GM21390 (cell line): ENCODE data around the gene C20orf204.

Experiments used
- ATAC-seq: cut with Tn5 transposase; IDR thresholded peaks from one replicate; pipeline ENCODE4 v1.9.1; 2021; ENCODE audit not compliant: unreplicated experiment

The C20orf204 gene

DNA sequence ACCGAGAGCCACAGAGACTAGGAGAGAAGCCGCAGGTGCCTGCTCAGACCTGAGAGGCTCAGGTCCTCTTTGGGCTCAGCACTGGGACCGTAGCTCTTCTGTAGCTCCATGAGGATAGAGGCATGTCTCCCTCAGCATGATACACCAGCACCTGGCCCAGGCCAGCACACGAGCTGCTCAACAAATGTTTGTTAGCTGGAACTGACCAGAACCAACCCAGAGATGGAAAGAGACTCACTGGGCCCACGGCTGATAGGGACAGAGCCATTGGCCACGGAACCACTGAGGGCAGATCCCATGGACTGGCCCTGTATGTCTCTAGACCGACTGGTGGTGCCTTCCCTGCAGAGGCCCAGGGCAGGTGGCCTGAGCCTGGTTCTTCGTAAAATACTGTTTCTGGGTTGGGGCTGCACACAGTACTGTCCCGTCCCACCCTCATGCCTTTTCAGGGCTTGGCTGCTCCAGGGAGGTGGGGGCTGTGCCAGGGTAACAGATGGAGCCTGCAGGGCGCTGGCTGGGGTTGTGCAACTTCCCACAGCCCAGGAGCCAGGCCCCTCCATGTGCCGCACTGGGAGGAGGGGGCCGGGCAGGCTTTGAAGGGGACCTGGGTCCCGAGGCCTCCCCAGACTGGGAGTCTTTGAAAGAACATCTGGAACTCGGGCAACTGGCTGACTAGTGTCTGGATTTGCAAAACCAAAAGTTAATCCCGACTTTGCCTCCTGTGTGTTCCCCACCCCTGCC lies 5.2 kb downstream of the C20orf204 start:
- ATAC-seq, result no peak

DNA sequence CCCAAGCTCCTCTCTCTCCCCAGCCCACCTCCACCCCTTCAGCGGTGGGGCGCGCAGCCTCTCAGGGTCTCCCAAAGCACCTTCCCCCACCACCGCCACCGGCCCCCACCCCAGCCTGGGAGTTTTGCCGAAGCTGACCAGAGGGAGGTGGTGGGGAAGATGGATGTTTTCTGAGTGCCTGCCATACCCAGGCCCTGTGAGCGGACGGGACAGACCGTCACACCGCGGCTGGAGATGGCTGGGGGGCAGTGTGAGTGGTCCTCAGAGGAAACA lies 5.7 kb downstream of the C20orf204 start:
- ATAC-seq, result no peak

DNA sequence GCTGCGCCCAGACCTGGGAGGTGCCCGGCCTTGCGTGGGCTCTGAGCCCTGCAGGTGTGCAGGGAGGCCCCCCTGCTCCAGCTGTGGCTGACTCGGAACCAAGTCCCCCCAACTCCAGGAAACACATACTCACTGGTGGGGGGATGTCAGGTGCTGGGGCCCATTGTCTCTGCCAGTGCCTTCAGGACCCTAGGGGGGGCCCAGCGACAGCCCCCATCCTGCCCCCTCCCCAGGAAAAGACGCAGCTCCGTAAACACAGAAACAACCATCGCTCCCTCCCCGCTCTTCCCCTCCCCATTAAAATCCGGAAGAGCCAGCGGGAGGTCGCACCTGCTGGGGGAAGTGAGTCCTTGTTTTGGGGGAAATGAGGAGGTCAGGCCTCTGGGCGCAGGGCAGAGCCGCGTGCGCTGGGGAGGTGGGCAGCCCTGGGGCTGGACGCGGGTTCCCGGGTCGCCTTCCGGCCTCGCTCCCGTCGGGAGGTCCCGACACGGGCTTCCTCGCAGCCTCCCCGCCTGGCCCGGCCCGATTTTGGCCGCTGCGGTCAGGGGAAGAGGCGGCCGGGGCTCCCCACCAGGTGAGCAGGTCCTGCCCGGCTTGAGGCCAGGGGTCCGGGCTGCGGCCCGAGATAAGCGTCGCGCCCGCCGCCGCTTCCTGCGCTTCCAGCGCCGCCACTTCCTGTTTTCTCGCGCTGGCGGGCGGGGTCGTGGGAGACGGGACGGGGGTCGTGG lies 6.2 kb downstream of the C20orf204 start:
- ATAC-seq, result no peak

DNA sequence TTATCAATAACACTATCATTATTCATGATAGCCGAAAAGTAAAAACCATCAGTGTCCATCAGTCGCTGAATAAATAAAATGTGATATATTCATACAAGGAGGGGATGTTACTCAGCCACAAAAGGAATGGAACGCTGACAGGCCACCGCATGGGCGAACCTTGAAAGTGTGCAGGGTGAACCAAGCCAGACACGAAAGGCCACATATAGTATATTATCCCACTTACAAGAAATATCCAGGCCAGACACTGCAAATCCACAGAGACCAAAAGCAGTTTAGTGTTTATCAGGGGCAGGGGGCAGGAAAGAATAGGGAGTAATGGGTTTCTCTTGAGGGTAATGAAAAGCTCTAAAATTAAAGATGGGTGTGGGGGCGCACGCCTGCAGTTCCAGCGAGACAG lies 7.8 kb downstream of the C20orf204 start:
- ATAC-seq, result no peak

DNA sequence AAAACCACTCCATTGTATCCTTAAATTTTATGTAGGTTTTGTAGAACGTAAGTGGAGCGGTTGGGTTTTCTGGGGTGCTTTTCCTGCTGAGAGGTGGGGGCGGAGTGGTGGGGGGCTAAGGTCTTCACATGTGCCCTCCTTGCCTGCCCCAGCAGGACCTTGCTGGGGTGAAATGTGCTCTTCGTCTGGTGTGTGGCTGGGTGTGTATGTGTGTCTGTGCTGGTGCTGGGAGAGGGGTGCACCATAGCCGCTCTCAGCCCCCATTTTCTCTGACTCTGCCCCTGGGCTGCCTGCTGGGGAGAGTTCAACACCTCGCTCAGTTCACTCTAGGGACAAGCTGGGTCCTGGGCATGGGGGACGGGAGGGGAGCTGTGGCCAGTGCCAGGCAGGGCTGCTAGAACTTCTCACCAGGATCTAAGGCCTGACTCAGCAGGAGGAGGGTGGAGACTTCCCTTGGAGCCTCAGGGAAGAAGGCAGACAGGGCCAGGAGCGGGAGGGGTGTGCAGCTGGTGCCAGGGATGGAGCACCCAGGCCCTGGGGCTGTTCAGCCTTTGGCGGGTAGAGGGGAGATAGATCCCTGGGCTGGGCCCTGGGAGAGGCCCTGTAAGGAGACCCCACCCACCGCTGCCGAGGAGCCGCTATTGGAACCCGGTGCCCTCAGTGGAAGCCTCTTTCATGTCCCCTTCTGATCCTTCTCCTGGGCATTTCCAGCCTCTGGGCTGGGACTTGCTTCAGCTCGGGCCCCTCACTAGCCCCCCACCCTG lies 8.7 kb downstream of the C20orf204 start:
- ATAC-seq, result no peak

DNA sequence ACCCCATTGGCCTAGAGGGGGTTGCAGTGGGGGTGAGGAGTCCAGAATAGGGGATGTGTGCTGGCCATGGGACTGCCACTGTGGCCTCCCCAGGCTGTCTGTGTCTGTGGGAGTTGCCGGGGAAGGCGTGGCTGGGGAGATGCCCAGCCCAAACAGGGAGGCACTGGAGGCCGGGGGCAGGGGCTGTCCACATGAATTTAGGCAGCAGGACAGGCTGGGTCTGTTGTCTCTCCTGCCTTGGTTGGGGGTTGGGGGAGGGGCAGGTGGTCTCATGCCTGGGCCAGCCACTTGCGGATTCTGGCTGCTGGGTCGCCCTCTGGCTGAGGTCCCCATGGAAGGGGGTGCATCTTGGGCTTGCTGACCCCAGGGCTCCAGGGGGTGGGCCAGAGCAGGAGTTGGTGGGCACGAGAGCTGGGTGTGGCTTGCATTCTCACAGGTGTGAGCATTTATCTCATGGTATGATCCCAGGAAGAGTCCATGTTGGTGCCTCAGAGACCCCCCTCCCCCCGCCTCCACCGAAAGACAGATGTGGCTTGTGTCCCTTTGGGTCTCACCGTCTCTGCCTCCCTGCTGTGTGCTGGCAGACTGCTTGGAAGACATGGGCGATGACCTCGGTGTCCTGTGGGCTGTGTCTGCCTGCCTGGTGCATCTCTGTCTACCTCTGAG lies 9.5 kb downstream of the C20orf204 start:
- ATAC-seq, result no peak

DNA sequence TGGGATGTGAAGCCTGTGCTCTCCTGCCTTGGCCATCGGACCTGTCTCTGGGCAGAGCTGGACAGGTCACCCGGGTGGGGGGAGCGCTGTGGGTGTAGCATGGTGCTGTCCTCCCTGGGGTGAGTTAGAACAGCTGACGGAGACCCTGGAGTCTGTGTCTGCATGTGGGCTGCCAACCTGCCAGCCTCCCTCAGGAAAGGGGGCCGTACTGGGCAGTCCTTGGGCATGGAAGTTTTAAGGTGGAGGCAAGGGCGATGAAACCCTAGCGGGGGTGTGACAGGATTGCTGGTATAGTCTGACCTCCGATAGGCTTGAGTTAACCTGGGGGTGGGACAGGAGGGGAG lies 11.0 kb downstream of the C20orf204 start:
- ATAC-seq, result no peak

DNA sequence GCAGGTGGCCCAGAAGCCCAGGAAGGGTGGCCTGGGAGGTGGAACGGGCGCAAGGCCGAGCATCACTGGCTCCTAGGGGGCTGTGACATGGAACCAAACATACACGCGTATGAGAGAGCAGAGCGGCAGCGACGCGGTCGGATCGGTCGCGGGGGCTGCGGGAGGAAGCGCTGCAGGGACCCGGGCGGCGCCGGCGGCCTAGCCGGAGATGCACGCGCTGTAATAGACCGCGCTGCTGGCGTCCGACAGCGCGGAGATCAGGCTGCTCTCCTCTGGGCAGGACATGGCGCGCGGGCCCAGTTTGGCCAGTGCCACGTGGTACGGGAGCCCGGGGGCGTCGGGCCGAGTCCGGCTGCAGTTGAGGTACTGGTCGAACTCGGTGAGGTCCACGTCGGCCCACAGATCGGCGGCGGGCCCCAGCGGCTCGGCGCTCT lies 12.0 kb downstream of the C20orf204 start:
- ATAC-seq, result no peak

DNA sequence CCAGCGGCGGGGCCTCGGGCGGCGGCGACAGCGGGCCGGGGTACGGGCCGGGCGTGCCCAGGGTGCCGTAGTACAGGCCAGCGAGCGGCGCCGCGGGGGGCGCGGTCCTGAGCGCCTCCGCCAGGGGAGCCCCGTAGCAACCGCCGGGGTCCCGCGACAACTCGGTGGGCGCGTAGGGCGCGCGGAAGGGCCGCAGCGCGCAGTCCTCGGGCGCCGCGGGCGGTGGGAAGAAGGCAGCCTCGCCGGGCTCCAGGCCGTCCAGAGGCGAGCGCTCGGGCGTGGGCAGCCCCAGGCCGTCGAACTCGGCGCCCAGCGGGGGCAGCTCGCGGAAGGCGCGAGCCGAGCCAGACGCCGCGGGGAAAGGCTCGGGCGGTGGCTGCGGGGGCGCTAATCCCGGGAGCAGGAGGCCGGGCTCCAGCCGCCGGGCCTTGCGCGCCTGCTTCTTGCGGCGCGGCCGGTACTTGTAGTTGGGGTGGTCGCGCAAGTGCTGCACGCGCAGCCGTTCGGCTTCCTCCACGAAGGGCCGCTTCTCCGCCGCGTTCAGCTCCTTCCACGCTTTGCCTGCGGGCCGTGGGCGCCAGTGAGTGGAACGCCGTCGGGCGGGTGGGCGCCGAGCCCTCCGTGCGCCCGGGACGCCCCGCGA lies 12.5 kb downstream of the C20orf204 start:
- no peak for ATAC-seq

DNA sequence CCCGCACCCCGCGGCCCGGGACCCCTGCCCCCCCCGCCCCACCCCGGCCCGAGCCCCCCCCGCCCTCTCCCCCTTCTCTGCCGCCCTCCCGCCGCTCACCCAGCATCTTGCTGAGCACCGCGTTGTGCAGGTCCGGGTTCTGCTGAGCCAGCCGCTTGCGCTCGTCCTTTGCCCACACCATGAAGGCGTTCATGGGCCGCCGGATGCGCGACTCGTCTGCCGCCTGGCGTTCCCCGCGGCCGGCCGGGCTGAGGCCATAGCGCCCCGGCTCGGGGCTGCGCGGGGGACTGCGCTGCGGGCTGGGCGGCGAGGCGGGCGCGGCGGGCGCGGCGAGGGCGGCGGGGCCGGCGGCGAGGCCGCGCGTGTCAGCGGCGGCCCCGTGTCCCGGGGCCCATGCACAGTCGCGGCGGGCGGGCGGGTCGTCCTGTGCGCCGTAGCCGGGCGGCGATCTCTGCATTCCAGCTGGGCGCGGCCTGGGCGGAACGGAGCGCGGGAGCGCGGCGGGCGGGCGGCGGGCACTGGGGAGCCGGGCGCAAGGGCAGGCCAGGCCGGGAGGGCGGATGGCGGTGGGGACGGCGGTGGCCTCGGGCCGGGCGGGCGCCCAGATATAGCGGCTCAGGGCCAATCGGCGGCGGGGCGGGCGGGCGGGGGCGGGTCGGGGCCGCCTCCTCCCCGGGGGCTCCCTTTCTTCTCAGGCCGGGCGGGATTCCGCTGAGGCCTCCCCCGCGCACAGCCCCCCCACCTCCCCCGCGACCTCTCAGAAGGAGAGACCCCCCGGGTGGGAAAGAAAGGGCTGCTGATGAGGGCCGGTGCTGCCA lies 13.3 kb downstream of the C20orf204 start, which contains the start of gene SOX18:
SOX18 (minus strand) TSS at position 580 of the 818 bp plus-strand sequence; CDS start at position 457, 123 bp downstream.
- no peak for ATAC-seq

DNA sequence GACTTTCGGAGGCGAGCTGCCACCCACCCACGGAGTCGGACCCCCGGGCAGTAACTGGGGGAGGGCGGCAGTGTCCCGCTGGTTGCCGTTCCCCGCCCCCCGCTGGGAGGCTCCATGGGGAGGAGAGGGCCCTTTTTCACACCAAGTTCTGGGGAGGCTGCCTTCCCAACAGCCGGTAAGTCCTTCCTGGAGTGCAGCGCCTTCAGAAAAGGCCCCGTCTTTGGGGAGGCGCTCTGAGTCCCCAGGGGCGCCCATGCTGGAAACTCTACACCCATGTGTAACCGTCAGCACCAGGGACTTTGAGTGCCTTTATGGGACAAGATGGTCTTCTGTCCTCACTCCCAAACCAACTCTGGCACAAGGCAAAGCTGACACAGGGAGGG lies 13.9 kb downstream of the C20orf204 start:
- no peak for ATAC-seq

DNA sequence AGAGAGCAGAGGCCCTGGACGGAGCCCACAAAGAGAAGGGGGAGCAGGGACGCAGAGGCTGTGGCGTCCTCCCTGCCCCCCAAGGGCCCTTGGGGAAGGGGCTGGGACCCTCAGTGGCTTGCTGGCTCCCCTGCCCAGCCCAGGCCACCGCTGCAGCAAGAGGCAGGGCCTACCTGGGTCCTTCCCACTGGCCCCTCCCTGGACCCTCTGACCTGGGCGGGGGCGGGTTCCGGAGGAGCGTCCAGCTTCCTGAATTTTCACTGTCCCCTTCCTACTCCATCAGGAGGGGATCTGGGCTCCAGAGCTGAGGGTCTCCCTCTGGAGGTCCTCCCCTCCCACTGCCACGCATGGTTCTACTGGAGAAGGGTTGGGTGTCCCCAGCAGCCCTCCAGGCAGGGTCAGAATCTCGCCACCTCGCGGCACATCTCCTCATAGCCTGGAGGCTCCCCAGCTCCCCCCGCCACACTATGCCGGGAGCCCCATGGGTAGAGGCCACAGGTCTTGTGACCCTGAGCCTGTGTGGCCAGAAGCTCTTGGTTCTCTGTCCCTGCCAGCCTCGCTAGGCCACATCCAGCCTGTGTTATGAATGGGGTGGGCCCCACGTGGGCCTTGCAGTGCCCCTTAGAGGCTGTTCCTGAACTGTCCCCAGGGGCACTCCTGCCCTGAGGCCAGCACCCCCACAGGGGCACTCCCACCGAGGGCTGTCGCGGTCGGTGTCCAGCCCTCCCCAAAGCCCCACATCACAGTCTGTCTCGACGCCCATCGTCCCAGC lies 14.5 kb downstream of the C20orf204 start:
- no peak for ATAC-seq

DNA sequence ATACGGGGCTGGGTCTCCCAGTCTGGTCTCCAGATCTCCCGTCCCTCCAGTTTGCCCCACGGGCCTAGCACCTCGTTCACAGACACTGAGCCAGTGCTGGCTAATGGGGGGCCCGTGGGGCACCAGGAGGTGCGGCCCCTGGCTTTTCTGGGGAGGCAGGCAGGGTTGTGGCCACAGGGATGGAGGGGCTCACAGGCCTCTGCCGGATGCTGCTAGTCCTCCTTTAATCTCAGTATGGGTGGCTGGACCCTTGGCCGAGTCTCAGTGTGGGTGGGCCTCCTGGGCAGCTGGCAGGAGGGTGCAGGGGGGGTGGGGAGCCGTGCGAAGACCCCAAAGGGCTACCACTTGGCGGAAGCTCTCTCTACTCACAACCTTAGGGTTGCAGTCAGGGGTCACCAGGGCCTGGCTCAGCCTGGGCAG lies 15.1 kb downstream of the C20orf204 start:
- no peak for ATAC-seq

DNA sequence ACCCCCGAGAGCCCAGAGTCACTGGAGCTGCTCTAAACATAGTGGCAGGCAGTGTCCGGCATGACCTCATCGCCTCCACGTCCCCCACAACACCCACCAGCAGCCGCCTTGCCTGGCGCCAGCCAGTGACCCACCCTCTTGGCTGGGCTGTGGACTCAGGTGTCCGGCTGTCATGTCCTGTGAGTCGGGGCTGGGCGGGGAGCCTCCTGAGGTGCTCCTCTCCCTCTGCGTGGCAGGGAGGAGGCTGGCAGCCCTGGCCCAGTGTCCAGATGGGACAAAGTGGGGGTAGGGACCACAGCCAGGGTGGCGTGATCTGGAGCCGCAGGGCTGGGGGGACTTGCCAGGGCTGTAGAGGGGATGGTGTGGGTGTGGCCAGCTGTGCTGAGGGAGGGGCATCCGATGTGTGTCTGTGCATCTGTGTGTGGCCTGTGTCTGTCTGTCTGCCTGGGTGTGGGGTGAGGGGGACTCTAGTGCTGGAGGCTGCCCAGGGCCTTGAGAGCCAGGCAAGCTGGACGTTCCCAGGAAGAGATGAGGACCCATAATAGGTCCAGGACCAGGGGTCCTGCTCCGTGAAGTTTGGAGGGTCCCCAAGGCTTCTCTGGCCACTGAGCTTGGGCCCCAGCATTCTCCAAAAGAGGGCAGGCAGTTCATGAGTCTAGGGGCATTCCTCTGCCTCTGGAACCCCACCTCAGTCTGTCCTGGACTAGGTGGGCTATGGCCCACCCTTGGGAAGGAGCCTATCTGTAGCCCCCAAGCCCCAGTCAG lies 15.8 kb downstream of the C20orf204 start:
- ATAC-seq, result no peak

DNA sequence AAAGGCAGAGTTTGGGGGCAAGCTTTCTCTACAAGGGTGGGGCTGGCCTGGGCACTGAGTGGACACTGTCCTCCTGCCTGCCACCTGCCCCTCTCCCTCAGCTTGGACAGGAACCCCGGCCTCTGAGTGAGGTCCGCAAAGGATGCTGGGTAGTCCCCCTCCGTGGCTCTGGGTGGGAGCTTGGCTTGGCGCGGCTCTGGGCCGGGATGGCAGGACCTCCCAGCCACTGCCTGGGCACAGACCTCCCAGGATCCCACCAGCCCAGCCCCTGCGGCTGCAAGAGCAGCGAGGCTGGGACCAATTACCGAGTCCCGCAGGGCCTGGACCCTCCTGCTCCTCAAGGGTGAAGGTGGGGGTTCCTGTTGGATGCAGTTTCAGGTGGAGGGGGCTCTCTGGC lies 16.3 kb downstream of the C20orf204 start:
- ATAC-seq, result no peak

DNA sequence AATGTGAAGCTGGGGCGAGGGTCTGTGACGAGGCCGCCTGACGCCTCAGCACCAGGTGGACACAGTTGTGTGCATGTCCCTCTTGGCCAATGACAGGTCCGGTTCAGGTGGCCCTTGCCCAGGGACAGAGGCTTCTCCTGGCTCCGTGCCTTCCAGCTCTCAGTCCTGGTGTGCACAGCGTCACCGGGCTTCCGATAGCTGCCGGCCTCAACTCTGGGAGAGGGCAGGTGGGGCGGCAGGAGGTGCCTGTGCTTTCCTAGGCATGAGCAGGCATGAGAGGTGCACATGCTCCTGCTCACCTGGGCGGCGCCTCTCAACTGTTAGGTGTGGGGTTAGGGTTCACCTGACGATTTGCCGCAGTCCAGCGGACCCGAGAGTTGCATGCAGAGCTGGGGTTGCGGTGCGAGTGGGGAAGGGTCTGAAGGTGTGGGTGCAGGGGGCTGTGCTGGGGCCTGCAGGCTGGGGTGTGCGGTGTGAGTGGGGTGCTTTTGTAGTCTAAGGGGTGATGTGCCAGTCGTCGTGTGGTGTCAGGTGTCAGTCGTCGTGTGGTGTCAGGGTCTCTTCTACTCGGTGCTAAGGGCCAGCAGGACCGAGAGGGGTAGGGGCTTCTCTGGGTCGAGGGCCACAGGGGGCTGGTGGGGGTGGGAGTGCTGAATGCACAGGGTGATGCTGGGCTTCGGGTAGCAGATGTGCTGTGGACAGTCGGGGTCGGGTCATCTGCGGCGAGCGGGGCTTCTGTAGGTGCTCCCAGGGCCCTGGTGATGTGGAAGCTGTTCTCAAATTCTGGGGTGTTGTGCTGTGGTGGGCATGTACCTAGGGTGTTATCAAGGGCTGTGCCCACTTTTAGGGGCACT lies 17.2 kb downstream of the C20orf204 start:
- no peak for ATAC-seq

DNA sequence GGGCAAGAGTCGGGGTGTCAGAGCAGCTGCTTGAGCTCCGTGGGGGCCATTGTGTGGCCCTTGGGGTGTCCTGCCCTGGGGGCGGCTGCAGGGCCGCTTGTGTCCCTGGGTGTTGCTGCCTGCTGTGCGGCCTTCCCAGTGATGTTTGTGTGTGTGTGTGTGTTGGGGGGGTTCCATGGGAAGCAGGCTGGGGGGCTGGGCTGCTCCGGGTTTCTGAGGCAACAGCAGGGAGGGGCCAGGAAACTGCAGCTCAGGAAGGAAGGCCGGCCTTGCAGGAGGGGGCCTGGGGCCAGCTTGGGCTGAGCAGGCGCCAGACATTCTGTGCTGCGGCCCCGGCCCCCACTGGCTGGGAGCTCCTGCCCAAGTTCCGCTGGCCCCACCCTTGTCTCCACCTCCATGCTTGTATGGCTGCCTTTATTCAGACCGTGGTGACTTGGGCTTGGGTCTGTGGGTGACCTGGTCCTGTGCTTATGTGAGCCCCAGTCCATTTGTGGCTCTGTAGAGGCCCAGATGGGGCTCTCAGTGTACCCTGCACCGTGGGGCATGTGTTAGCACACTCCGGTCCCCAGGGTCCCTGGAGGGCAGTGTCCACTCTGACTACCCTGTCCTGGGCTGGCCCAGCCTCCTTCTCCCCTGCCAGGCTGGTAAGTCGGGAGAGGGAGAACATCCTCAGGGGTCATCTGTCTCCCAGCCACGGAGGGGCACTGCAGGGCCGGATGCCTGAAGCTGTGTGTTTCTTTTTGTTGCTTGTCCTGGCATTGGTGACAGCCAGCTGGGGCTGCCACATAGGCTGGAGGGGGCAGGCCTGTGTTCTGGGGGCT lies 18.1 kb downstream of the C20orf204 start:
- no peak for ATAC-seq
